ES-I3 (cell line): ENCODE measurements around the gene DMBT1.

Source experiments
- H3K36me3 ChIP-seq: 2 replicates; pipeline ENCODE4 v1.6.1; 2013; ENCODE audit warnings: mild to moderate bottlenecking, low read length, control low read depth, moderate library complexity; ENCODE audit not compliant: insufficient read depth
- H3K4me1 ChIP-seq: 2 replicates; pipeline ENCODE4 v1.6.1; 2013; ENCODE audit warnings: mild to moderate bottlenecking, control low read depth, low read length; ENCODE audit not compliant: insufficient read depth
- H3K9ac ChIP-seq: 2 replicates; pipeline ENCODE4 v1.6.1; 2013; ENCODE audit warnings: low read depth, mild to moderate bottlenecking, low read length, moderate library complexity
- H3K9me3 ChIP-seq: 2 replicates; pipeline ENCODE4 v1.6.1; 2013; ENCODE audit warnings: mild to moderate bottlenecking, low read length, moderate library complexity; ENCODE audit not compliant: control insufficient read depth, insufficient read depth

DMBT1 gene

DNA sequence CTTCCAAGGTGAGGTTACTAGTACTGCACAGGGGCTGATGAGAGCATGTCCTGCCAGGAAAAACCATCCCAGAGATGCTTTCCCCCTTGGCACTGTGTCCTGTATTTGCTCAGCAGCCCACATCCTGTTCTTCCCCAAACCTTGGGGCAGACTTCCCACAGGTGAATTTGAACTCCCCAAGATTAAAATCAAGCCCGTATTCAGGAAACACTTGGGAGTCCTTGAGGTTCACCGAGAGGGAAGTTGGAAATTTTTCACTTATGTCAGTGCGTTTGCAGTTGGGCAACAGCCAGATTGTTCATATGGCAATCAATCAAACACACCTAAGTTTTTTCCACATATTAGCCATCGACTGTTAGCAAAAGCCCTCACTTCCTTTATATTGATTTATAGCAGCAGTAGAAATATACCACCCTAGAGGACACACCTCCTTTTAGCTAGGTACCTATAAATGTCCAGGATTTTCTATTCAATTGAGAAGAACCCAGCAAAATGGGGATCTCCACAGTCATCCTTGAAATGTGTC is at the start of gene DMBT1:
TSS of gene DMBT1 (plus strand) at position 476 of the 526 bp plus-strand sequence. CDS start at position 493, 17 bp downstream.
- Histone ChIP-seq H3K9me3 (no peaks in the 10 kb centered on the region), H3K9ac (no peak within 1 kb of the TSS), H3K4me1 (no peaks in the 10 kb centered on the region), H3K36me3 (no peaks in the 10 kb centered on the region)

DNA sequence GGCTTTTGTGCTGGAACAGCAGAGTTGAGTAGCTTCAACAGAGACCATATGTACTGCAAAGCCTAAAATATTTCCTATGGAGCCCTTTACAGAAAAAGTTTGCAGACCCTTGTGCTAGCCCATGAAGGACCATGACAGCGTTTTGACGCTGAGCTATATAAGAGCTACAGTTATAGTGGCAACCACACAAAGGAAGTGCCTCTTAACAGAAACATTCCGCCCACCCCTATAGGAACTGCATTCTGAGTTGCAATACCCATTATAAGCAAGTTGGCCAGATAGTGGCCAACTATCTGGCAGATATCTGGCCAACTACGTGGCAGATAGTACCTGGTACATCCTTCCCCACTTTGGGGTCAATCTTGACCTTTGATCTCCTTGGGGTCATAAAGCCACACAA is 47.5 kb upstream of the DMBT1 start:
- no peaks in the 10 kb centered on the region for H3K36me3 ChIP-seq
- no peak overlapping the region for H3K9ac ChIP-seq
- no peaks in the 10 kb centered on the region for H3K4me1 ChIP-seq
- no peaks in the 10 kb centered on the region for H3K9me3 ChIP-seq

DNA sequence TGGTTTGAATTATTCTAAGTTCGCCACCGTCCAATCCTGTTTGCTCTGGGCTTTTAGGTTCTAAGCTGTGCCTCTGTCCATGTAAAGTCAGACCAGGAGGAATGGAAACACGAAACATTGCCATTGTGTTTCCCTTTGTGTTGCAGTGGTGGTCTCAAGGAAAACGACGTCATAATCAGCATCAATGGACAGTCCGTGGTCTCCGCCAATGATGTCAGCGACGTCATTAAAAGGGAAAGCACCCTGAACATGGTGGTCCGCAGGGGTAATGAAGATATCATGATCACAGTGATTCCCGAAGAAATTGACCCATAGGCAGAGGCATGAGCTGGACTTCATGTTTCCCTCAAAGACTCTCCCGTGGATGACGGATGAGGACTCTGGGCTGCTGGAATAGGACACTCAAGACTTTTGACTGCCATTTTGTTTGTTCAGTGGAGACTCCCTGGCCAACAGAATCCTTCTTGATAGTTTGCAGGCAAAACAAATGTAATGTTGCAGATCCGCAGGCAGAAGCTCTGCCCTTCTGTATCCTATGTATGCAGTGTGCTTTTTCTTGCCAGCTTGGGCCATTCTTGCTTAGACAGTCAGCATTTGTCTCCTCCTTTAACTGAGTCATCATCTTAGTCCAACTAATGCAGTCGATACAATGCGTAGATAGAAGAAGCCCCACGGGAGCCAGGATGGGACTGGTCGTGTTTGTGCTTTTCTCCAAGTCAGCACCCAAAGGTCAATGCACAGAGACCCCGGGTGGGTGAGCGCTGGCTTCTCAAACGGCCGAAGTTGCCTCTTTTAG is 46.3 kb upstream of the DMBT1 start:
- Histone ChIP-seq H3K4me1 (no peaks in the 10 kb centered on the region), H3K9me3 (no peaks in the 10 kb centered on the region), H3K36me3 (no peaks in the 10 kb centered on the region), H3K9ac (no peak overlapping the region)

DNA sequence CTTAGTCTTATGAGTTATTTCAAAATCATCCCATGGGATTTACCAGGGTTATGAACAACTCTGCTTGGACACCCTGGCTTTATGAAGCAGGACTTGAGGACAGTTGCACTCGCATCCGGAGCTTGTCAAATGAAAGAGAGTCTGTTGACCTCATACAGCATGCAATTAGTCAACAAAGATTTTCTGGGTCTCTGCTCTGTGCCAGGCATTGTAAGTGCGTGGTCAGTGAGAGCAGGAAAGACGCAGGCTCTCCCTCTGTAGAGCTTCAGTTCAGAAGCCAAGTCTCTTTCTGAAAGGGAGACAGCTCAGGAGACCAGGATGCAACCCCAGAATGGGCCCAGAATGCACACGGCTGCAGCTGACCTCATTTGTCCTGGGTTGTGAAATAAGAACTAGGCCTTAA is 45.5 kb upstream of the DMBT1 start:
- Histone ChIP-seq H3K4me1 (no peaks in the 10 kb centered on the region), H3K36me3 (no peaks in the 10 kb centered on the region), H3K9me3 (no peaks in the 10 kb centered on the region), H3K9ac (no peak overlapping the region)

DNA sequence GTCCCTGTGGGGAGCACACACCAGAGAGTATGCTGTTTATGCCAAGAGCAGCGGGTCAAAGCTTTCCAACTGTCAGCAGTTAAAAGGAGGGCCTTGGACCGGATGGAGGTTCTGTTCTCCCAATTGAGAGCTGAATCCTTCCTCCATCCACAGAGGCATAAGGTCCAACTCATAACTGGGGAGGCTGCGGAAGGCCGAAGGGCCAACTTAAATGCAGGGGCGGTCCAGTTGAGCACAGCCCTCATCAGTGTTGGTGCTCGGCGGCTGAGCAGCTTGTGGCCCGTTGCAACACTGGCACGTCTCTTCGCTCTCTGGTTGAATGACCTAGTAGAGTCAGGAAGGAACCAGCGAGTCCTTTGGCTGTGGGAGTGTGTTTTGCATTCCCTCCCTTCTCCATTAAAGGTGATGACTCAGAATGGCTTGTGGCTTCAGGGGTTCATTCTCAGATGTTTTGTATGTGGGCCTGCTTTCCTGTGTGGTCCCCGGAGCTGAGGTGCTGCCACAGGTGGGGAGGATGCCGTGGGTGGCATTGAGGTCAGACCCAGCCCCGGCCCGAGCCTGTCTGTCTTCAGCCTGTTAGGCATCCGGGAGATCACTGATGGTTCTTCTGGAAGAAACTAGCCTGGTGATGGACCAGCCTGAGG is 44.8 kb upstream of the DMBT1 start:
- no peaks in the 10 kb centered on the region for H3K4me1 ChIP-seq
- no peaks in the 10 kb centered on the region for H3K9me3 ChIP-seq
- no peaks in the 10 kb centered on the region for H3K36me3 ChIP-seq
- H3K9ac ChIP-seq, result no peak overlapping the region

DNA sequence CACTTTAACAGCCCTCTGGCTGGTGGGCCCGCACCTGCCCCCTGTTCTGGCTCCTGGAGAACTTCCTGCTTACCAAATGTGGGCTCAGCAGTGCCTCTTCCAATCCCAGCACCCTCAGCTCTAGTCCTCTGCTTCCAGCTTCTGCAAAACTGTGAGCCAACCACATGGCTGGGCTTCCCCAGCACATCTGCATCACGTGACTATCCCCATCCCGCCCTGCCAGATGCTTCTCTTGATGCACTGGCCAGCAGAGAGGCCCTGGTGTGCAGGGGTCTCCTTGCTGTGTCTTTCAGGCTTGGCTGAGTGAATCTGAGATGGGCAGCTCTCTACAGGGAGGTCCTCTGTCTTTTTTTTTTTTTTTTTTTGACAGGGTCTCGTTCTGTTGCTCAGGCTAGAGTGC is 43.8 kb upstream of the DMBT1 start:
- H3K4me1 ChIP-seq, result no peaks in the 10 kb centered on the region
- no peaks in the 10 kb centered on the region for H3K36me3 ChIP-seq
- no peak overlapping the region for H3K9ac ChIP-seq
- no peaks in the 10 kb centered on the region for H3K9me3 ChIP-seq

DNA sequence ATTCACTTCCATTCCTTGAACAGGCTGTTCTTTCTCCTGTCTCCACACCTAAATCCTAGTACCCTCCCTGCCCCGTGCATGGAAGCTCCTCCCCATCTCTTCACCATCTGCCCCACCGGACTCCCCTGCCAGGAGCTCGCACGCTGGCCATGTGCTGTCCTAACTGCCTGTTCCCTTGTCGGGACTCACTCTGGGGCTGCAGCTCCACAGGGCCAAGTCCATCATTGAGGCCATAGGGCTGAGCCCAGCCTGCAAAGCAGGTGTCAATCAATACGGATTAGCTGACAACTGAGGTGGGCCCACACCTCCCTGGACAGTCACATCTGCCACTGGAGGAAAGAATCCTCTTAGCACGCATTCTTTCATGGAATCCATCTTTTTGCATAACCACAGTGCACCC is 41.4 kb upstream of the DMBT1 start:
- H3K36me3 ChIP-seq, result no peaks in the 10 kb centered on the region
- H3K4me1 ChIP-seq, result no peaks in the 10 kb centered on the region
- no peak overlapping the region for H3K9ac ChIP-seq
- no peaks in the 10 kb centered on the region; the same call in 1 of the 2 replicates for H3K9me3 ChIP-seq

DNA sequence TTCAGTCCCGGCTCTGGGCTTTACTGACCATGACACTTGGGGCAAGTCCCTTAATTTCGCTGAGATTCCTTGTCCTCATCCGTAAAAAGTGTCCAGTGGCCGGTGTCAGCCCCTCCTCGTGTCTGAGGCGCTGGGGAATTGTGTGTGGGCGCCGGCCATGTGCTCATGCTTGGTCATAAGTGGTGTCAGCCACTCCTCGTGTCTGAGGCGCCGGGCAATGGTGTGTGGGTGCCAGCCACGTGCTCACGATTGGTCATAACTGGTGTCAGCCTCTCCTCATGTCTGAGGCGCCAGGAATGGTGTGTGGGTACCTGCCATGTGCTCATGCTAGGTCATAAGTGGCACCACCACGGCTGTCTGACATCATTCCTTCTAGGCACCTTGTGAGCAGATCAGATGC is 40.7 kb upstream of the DMBT1 start:
- no peaks in the 10 kb centered on the region for H3K36me3 ChIP-seq
- H3K4me1 ChIP-seq, result no peaks in the 10 kb centered on the region
- H3K9me3 ChIP-seq, result no peaks in the 10 kb centered on the region; the same call in 1 of the 2 replicates
- H3K9ac ChIP-seq, result no peak overlapping the region

DNA sequence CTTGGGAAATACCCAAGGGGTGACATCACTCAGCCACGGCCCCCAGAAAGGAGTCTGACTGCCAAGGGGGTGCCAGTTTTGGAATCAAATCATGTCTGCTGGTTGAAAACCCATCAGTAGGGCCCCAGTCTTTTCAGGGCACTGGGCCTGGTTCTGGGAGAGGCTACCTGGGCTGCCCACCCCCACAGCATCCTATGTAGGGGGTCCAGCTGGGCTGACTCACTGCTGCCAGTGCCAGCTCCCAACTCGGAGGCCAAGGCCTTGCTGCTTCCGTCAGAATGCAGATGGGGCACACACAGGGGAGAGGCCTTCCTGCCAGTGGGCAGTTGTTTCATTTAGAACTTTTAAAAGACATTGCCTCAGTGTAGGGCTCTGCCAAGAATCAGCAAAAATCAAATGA is 39.5 kb upstream of the DMBT1 start:
- H3K36me3 ChIP-seq, result no peaks in the 10 kb centered on the region
- H3K4me1 ChIP-seq, result no peaks in the 10 kb centered on the region
- no peaks in the 10 kb centered on the region; the same call in 1 of the 2 replicates for H3K9me3 ChIP-seq
- H3K9ac ChIP-seq, result no peak overlapping the region

DNA sequence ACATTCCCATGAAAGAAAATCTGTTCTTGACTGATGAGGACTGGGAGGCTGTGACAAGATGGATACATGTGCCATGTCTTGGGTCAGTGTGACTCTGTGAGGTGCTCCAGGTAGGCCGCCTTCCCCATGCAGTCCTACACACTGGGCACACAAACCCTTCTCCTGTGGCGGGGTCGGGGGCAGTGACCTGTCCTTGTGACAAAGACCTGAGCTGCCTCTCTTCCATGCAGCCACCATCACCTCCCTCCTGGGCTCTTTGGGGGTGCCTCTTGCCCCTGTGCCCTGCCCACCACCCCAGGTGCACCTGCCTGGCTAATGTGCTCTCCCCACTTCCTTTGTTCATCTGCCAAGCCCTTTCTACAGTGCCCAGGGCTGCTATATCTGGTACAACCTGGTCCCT is 35.7 kb upstream of the DMBT1 start:
- H3K9ac ChIP-seq, result no peak overlapping the region
- no peaks in the 10 kb centered on the region; the same call in 1 of the 2 replicates for H3K9me3 ChIP-seq
- H3K4me1 ChIP-seq, result no peaks in the 10 kb centered on the region
- H3K36me3 ChIP-seq, result no peaks in the 10 kb centered on the region

DNA sequence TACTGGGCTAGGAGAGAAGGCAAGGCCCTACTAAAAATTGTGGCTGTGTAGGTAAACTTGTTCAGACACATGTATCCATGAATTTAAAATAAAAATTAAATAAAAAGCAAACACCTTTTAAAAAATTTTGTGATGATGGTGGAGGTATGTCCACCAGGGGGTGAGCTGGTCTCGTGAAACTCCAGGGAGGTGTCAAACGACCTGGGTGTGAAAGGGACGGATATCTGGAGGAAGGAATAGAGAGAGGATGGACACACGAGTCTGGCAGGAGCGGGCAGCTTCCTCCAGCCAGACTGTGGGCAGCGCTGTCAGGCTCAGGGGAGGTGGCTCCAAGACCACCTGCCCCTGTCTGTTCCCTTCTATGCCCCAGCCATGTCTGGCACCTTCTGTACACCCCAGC is 34.8 kb upstream of the DMBT1 start:
- H3K36me3 ChIP-seq, result no peaks in the 10 kb centered on the region
- no peak overlapping the region for H3K9ac ChIP-seq
- H3K9me3 ChIP-seq, result no peaks in the 10 kb centered on the region; the same call in 1 of the 2 replicates
- H3K4me1 ChIP-seq, result no peaks in the 10 kb centered on the region

DNA sequence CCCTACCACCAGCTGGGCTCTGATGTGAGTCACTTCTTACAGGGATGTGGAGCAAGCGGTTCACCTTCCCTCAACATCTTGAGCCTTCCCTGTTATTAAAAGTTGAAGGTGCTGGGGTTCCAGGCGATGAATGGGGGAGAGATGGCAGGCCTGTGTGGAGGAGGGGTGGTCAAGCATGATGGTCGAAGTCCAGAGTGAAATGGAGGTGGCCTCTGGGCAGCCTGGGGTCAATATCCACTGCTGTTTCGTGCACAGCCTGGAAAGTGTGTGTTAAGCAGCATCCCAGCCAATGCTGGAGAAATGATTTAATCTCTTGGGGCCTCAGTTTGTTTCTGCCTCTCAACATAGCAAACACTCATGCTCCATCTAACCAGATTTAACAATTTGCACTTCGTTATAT is 33.7 kb upstream of the DMBT1 start:
- Histone ChIP-seq H3K4me1 (no peaks in the 10 kb centered on the region), H3K9ac (no peak overlapping the region), H3K36me3 (no peaks in the 10 kb centered on the region), H3K9me3 (no peaks in the 10 kb centered on the region; the same call in 1 of the 2 replicates)

DNA sequence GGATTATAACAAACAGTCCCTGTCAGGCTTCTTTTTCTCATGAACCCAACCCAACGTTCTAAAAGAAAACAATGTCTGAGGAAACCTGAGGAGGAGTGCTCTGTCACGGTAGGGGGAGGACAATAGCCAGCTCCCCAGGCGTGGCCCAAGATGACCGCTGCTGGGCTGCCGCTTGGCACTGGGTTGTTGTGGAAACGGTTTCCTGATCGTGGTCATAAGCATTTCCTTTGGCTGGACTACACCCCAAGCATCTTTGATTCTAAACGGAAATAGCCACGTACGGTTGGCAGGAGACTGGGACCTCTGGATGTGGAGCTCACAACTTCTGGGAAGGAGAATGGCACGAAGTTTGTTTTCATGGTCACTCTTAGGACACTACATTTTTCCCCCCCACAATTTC is 30.4 kb upstream of the DMBT1 start:
- Histone ChIP-seq H3K36me3 (no peaks in the 10 kb centered on the region), H3K9ac (no peak overlapping the region), H3K4me1 (no peaks in the 10 kb centered on the region), H3K9me3 (no peaks in the 10 kb centered on the region)

DNA sequence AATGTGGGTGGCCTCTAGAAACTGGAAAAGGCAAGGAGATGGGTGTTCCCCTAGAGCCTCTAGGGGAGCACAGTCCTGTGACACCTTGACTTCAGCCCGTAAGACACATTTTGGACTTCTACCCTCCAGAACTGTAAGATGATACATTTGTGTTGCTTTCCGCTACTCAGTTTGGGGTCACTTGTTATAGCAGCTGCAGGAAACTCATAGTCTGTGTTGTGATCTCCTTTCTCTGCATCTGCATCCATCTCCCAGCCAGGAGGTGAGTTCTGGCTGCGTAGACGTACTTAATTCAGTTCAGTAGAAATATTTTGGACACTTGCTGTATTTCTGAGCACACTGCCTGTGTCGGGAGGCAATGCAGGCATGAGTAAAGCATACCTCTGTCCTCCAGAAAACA is 29.3 kb upstream of the DMBT1 start:
- Histone ChIP-seq H3K4me1 (no peaks in the 10 kb centered on the region), H3K9ac (no peak overlapping the region), H3K9me3 (no peaks in the 10 kb centered on the region), H3K36me3 (no peaks in the 10 kb centered on the region)

DNA sequence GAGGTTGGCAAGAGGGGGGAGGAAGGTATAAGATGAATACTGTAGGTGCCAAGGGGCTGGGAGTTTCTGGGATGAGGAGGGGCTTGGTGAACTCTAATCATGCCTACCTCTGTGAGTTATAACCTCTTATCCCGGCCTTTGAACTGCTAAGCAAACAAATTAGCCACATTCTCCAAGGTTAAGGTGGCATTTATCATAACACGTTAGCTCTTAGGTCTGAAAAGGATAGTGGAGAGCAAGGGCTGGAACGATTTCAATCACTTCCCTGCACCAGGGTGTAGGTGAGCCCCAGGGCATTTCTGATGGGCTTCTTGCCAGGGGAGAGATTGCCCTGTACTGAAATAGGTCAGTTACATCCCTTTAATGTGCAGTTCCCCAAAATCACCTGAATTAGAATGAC is 28.6 kb upstream of the DMBT1 start:
- Histone ChIP-seq H3K9me3 (no peaks in the 10 kb centered on the region), H3K9ac (no peak overlapping the region)

More for the DNA sequence above, 28.6 kb upstream of the DMBT1 start:
- Histone ChIP-seq H3K4me1 (no peaks in the 10 kb centered on the region), H3K36me3 (no peaks in the 10 kb centered on the region)
